Muscle of back (tissue), 11 donors: Measurements from ENCODE around the gene TMEM217. TPM values are rescaled to one million over a fixed set of nuclear protein-coding genes. Genes with fewer than 3 reads are reported as not detected.

Experiments used
- DNase-seq, 3 donors: peaks; one replicate each; pipeline versions ENCODE4 v3.0.0 to v3.0.0-alpha.2; 2013
- polyA plus RNA-seq, 10 donors: library from polyadenylated mRNA; unstranded; fragments of 120-200 nt; gene quantifications; one replicate each; pipeline ENCODE4 v1.2.1, GENCODE V29; 2013; ENCODE audit not compliant: insufficient read length in 10 of 10

TMEM217 gene
- polyA plus RNA-seq, 10 donors = 0.37 to 1.3 (median 0.59) TPM

GRCh38 chr6:37280162-37280887 is 22.4 kb upstream of the TMEM217 start:
- DNase-seq = no peak

GRCh38 chr6:37279366-37280134 is 21.6 kb upstream of the TMEM217 start:
- DNase-seq = peak in 1 of 3 donors; percentile 32

GRCh38 chr6:37277001-37277409 is 19.1 kb upstream of the TMEM217 start:
- DNase-seq = no peak

GRCh38 chr6:37275350-37275749 is 17.4 kb upstream of the TMEM217 start:
- no peak for DNase-seq

GRCh38 chr6:37273690-37274089 is 15.7 kb upstream of the TMEM217 start:
- no peak for DNase-seq

GRCh38 chr6:37272834-37273566 is 15.1 kb upstream of the TMEM217 start:
- DNase-seq = no peak

GRCh38 chr6:37269105-37269504 is 11.2 kb upstream of the TMEM217 start:
- no peak for DNase-seq

GRCh38 chr6:37265860-37266259 is 7.9 kb upstream of the TMEM217 start:
- DNase-seq = no peak

GRCh38 chr6:37265001-37265400 is 7.1 kb upstream of the TMEM217 start:
- no peak for DNase-seq

GRCh38 chr6:37262446-37263026 is 4.6 kb upstream of the TMEM217 start:
- DNase-seq = no peak

- DNase-seq = no peak
These were observed 3.3 kb upstream of the TMEM217 start for GRCh38 chr6:37261198-37261597.

GRCh38 chr6:37260444-37260843 is 2.5 kb upstream of the TMEM217 start:
- no peak for DNase-seq

GRCh38 chr6:37260040-37260439 is 2.1 kb upstream of the TMEM217 start:
- DNase-seq = no peak

- no peak for DNase-seq
These were observed 1.2 kb upstream of the TMEM217 start for GRCh38 chr6:37259191-37259590.

- DNase-seq = no peak
These were observed 611 bp upstream of the TMEM217 start for GRCh38 chr6:37258405-37259105.

GRCh38 chr6:37257320-37257633 is 667 bp downstream of the TMEM217 start:
- DNase-seq = no peak

- no peak for DNase-seq
These were observed 1.1 kb downstream of the TMEM217 start for GRCh38 chr6:37256692-37257319.

GRCh38 chr6:37254881-37255280 is 3.1 kb downstream of the TMEM217 start:
- no peak for DNase-seq

- no peak for DNase-seq
These were observed 4.4 kb downstream of the TMEM217 start for GRCh38 chr6:37253486-37254007.

GRCh38 chr6:37251211-37251780 is 6.6 kb downstream of the TMEM217 start:
- DNase-seq = no peak
